Endothelial cell (in vitro differentiated cells): Measurements from ENCODE around the gene CDK18. TPM values are rescaled to one million over a fixed set of nuclear protein-coding genes. Genes with fewer than 3 reads are reported as not detected.

ENCODE experiments used
- DNase-seq: peaks from one replicate; pipeline ENCODE4 v3.0.0; 2021; ENCODE audit warnings: low spot score
- H3K27ac Mint-ChIP-seq: one replicate; pipeline ENCODE4 v1.8.0; 2021; ENCODE audit warnings: mixed read lengths, inconsistent platforms; ENCODE audit not compliant: unreplicated experiment
- H3K27me3 Mint-ChIP-seq: one replicate; pipeline ENCODE4 v1.8.0; 2021; ENCODE audit warnings: mild to moderate bottlenecking, moderate library complexity, mixed read lengths, inconsistent platforms; ENCODE audit not compliant: unreplicated experiment
- H3K36me3 Mint-ChIP-seq: one replicate; pipeline ENCODE4 v1.8.0; 2021; ENCODE audit warnings: mild to moderate bottlenecking, low read depth, mixed read lengths, inconsistent platforms; ENCODE audit not compliant: unreplicated experiment
- H3K4me1 Mint-ChIP-seq: one replicate; pipeline ENCODE4 v1.8.0; 2021; ENCODE audit warnings: mild to moderate bottlenecking, mixed read lengths, inconsistent platforms; ENCODE audit not compliant: unreplicated experiment
- H3K4me3 Mint-ChIP-seq: one replicate; pipeline ENCODE4 v1.8.0; 2021; ENCODE audit warnings: mild to moderate bottlenecking, mixed read lengths, inconsistent platforms; ENCODE audit not compliant: unreplicated experiment
- H3K9me3 Mint-ChIP-seq: one replicate; pipeline ENCODE4 v1.8.0; 2021; ENCODE audit warnings: mixed read lengths, inconsistent platforms; ENCODE audit not compliant: unreplicated experiment
- total RNA-seq: library from RNA; stranded (reverse); fragmentation: NEBNext Ultra II Directional; extraction: Animal tissue kit (Norgen Biotek cat#: 25700); gene quantifications from one replicate; pipeline ENCODE4 v1.2.1, GENCODE V29; 2021; ENCODE audit not compliant: unreplicated experiment
- TF ChIP-seq, protein P1 (sequence below): fragments of 200-600 bp; sonication (generic); IDR thresholded peaks from one replicate; pipeline ENCODE4 v1.5.0; 2021; ENCODE audit warnings: antibody characterized with exemption; ENCODE audit not compliant: unreplicated experiment

CDK18 gene
- total RNA-seq, 1 donor from 2014 or later = 12.4 TPM

DNA sequence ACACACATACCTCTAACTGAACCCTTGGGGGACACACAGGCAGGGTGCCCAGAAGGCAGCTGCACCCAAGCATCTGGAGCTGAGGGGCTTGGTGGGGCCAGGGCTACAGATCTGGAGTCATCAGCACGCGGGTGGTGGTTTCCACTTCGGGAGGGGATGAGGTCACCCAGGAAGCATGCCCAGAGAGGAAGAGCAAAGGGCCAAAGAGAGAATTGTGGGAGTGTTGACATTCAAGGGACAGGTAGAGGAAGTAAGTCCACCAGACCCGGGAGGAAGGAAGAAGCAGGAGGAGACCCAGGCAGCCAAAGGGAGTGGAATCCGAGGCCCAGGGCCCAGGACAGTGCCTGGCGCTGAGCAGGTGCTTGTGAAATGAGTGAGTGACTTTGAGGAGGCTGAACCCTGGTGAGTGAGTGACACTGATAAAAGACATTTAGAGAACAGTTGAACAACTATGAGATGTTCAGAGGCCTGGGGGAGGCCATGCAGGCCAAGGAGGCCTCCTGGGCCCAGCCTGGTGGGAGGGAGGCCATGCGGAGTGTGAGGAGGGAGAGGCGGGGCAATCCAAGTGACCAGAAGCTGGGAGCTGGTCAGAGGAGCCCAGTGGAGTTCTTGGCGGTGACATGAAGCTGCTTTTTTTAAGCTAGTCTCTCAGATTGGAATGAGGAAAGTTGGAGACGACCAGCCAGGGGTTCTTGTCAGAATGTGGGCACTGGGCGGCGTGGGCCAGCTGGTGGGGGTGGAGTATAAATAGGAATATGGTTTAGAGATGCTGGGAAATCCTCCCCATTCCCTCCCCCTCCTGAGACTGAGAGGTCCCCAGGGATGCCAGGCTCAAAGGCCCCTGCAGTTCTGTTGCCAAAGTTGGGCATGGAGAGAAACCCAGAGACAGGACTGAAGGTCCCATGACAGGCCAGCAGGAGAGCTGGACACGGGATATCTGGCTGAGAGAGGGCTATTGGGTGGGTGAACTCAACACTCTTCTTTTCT lies 7.9 kb downstream of the CDK18 start:
- TF ChIP-seq, protein P1, sequence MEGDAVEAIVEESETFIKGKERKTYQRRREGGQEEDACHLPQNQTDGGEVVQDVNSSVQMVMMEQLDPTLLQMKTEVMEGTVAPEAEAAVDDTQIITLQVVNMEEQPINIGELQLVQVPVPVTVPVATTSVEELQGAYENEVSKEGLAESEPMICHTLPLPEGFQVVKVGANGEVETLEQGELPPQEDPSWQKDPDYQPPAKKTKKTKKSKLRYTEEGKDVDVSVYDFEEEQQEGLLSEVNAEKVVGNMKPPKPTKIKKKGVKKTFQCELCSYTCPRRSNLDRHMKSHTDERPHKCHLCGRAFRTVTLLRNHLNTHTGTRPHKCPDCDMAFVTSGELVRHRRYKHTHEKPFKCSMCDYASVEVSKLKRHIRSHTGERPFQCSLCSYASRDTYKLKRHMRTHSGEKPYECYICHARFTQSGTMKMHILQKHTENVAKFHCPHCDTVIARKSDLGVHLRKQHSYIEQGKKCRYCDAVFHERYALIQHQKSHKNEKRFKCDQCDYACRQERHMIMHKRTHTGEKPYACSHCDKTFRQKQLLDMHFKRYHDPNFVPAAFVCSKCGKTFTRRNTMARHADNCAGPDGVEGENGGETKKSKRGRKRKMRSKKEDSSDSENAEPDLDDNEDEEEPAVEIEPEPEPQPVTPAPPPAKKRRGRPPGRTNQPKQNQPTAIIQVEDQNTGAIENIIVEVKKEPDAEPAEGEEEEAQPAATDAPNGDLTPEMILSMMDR = no peak
- no peak for DNase-seq
- H3K27ac Mint-ChIP-seq = peak overlapping the region; percentile 82
- H3K36me3 Mint-ChIP-seq = peaks cover 10% of the 10 kb centered on the region
- peaks cover 36% of the 10 kb centered on the region for H3K4me1 Mint-ChIP-seq
- H3K9me3 Mint-ChIP-seq = no peaks in the 10 kb centered on the region
- H3K27me3 Mint-ChIP-seq = peaks cover 16% of the 10 kb centered on the region
- peak overlapping the region; percentile 65 for H3K4me3 Mint-ChIP-seq

DNA sequence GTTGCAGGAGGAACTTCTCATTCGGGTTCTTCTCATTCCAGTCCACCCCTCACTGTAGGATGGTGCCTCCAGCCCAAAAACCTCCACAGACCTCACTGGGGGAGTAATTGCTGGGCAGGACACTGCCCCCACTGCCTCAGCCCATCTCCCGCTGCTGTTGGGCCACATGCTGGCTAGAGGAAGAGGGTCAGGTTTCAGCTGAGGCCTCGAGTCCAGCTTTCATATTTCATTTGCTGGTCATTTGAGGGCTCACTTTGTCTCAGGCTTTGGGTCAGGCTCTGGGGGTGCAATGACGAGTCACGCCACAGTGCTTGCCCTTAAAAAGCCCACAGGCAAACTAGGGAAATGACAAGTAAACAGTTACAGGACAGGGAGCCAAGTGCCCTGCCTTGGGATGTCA lies 9.3 kb downstream of the CDK18 start:
- Mint-ChIP-seq H3K4me1 (peaks cover 36% of the 10 kb centered on the region), H3K9me3 (no peaks in the 10 kb centered on the region), H3K27me3 (peaks cover 17% of the 10 kb centered on the region), H3K27ac (no peak overlapping the region), H3K36me3 (peaks cover 14% of the 10 kb centered on the region), H3K4me3 (peak overlapping the region; percentile 59)
- TF ChIP-seq, protein P1 = no peak
- DNase-seq = no peak

DNA sequence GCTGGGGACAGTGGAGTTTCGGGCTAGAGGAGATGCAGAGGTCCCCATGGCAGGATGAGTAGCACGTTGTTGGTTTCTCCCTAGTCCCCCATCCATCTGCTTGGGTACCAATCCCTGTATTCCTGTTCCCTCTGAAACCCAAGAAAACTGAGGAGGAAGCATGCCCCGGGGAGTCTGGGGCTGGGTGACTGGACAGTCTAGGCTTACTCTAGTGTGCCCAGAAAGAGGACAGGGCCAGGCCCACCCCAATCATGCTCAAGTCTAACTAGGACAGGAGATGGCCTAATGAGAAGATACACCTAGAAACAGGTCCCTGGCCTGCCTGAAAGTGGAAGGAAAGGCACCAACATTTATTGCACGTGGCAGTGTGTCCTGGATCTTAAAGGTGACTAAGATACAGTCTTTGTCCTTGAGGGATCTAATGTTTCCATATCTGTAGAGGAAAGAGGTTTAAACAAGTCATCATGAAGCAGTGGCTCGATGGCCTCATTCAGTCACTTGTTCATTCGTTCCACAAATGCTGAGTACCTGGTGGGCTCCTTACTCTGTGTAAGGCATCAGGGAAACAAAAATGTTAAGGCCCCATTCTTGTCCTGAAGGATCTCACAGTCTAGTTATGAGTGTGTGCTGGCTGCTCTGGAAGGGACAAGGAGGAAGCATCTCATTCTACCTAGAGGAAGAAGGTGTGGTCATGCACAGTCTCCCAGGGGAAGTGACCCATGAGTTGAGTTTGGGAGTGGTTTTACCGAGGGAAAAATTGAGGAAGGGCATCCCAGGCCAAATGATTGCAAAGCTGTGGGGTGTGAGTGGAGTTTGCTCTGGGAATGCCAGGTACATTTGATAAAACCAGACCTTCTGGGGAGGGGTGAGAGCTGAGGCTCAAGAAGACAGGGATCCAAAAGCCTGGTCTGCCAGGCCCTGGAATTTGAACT lies 10.0 kb downstream of the CDK18 start:
- Mint-ChIP-seq H3K4me3 (peak overlapping the region; percentile 59), H3K36me3 (peaks cover 14% of the 10 kb centered on the region), H3K27ac (peak overlapping the region; percentile 4), H3K9me3 (no peaks in the 10 kb centered on the region), H3K27me3 (peaks cover 17% of the 10 kb centered on the region), H3K4me1 (peaks cover 36% of the 10 kb centered on the region)
- DNase-seq = no peak
- TF ChIP-seq, protein P1 = no peak

DNA sequence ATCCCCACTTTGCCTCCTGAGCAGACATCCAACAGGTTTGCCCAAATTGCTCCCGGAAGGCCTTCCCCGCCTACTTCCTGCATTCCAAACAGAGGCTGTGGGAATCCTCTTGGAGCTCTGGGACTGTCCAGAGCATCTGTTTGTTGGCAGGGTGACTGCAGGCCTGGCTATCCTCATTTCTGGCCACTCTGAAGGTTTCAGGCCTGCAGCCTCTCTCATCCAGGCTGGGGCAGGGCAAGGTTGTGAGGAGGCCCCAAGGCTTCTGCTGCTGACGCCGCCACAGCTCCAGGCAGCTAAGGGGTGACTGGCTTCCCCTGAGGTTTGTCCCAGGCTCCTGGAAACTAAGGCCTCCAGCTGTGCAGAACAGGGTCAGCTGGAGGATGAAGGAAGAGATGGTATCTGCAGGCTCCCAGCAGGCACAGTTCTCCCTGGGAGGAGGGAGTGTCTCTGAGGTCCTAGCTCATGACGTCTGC lies 11.3 kb downstream of the CDK18 start:
- H3K9me3 Mint-ChIP-seq = no peaks in the 10 kb centered on the region
- peaks cover 19% of the 10 kb centered on the region for H3K27me3 Mint-ChIP-seq
- no peak overlapping the region for H3K4me3 Mint-ChIP-seq
- DNase-seq = no peak
- peaks cover 36% of the 10 kb centered on the region for H3K4me1 Mint-ChIP-seq
- TF ChIP-seq, protein P1 = no peak
- peaks cover 14% of the 10 kb centered on the region for H3K36me3 Mint-ChIP-seq
- H3K27ac Mint-ChIP-seq = peak overlapping the region; percentile 36
